ENCODE data around the gene CA6. TPM values are rescaled to one million over a fixed set of nuclear protein-coding genes. Genes with fewer than 3 reads are reported as not detected.
"Not testable (repeated sequence)": the region's sequence is repeated elsewhere in the genome, so short reads cannot be mapped to it uniquely, and the experiment has no call there.

The CA6 gene
- total and polyA plus RNA-seq, 2 donors (not counting 1 experiment from before 2014, with no cell fraction given) = not detected

DNA sequence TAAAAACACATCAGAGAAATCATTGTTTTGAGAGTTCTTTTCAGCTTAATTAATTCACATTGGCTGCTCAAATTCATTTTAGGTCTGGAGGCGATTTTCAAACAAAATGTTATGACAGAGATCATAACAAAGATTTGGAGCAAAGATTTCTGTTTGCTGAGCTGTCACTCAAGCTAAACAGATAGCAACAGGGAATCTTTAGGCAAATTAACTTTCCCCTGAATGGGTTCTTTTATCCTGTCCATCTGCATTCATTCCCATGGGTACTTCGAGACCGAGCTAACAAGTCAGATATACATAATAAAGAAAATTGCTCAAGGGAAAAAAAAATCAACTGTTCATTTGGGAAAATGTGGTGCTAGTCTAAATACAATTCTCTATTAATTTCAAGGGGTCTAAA, 30.2 kb upstream of the CA6 start:
- H3K4me1 Mint-ChIP-seq = no peaks in the 10 kb centered on the region
- Histone ChIP-seq H3K4me1 (ENCODE audit: control insufficient read depth in 2 of 2, insufficient read depth in 2 of 2, low read length in 2 of 2) (no peaks in the 10 kb centered on the region), H3K79me2 (ENCODE audit: control insufficient read depth, insufficient read depth, low read length) (no peaks in the 10 kb centered on the region), H3K9ac (ENCODE audit: low read length) (no peak overlapping the region), H3K4me3 (ENCODE audit: control extremely low read depth in 1 of 5, extremely low read depth in 1 of 5, insufficient read depth in 1 of 5, low read depth in 2 of 5, low read length in 4 of 5) (no peak overlapping the region), H3K4me2 (replicated peaks; ENCODE audit: low read depth, low read length, poor library complexity, severe bottlenecking) (no peak overlapping the region), H3K27me3 (replicated peaks in 1 of 4; ENCODE audit: control extremely low read depth in 1 of 4, control insufficient read depth in 3 of 4, insufficient read depth in 4 of 4, low read length in 3 of 4) (peaks cover 0 to 5% (median 0%) of the 10 kb centered on the region in 4 experiments), H3K27ac (ENCODE audit: low read length in 2 of 2) (no peak overlapping the region), H4K20me1 (ENCODE audit: control insufficient read depth, insufficient read depth, low read length, poor library complexity, severe bottlenecking) (no peaks in the 10 kb centered on the region), H2AFZ (ENCODE audit: insufficient read depth, low read depth, low read length, poor library complexity, severe bottlenecking) (no peak overlapping the region), H3K9me3 (ENCODE audit: control extremely low read depth in 1 of 3, control insufficient read depth in 2 of 3, insufficient read depth in 1 of 3, low read length in 2 of 3) (peaks cover 0 to 4% (median 0%) of the 10 kb centered on the region in 3 donors), H3K36me3 (replicated peaks in 1 of 2; ENCODE audit: control extremely low read depth in 1 of 2, control insufficient read depth in 1 of 2, extremely low read depth in 1 of 2, insufficient read depth in 2 of 2, low read length in 1 of 2) (no peaks in the 10 kb centered on the region)
- ChIA-PET POLR2A (no interaction called here), CTCF (interaction anchor here (0.6 to 1.2 kb wide), 4 partner anchors 10 to 870 kb away, joined by 3 read pairs; no protein-coding TSS in a partner anchor)
- intact Hi-C loops (cut with micrococcal nuclease) = no loop called here
- no peak overlapping the region for H3K27ac Mint-ChIP-seq
- ATAC-seq (ENCODE audit: low read depth) = no peak
- TF ChIP-seq, protein P1, sequence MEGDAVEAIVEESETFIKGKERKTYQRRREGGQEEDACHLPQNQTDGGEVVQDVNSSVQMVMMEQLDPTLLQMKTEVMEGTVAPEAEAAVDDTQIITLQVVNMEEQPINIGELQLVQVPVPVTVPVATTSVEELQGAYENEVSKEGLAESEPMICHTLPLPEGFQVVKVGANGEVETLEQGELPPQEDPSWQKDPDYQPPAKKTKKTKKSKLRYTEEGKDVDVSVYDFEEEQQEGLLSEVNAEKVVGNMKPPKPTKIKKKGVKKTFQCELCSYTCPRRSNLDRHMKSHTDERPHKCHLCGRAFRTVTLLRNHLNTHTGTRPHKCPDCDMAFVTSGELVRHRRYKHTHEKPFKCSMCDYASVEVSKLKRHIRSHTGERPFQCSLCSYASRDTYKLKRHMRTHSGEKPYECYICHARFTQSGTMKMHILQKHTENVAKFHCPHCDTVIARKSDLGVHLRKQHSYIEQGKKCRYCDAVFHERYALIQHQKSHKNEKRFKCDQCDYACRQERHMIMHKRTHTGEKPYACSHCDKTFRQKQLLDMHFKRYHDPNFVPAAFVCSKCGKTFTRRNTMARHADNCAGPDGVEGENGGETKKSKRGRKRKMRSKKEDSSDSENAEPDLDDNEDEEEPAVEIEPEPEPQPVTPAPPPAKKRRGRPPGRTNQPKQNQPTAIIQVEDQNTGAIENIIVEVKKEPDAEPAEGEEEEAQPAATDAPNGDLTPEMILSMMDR (IDR thresholded peaks at IDR 0.05) = no peak
- TF ChIP-seq EZH2 (IDR thresholded peaks at IDR 0.05; ENCODE audit: borderline replicate concordance, insufficient read depth, low read depth, low read length, poor library complexity, severe bottlenecking) = no peak
- no peak overlapping the region for H3K4me3 Mint-ChIP-seq
- DNase-seq = no peak
- no peaks in the 10 kb centered on the region for H3K9me3 Mint-ChIP-seq (ENCODE audit: insufficient read depth)
- peaks cover 14% of the 10 kb centered on the region for H3K27me3 Mint-ChIP-seq
- no CpG with 5 or more reads among the region's 3 CpGs for WGBS (ENCODE audit: insufficient coverage)

DNA sequence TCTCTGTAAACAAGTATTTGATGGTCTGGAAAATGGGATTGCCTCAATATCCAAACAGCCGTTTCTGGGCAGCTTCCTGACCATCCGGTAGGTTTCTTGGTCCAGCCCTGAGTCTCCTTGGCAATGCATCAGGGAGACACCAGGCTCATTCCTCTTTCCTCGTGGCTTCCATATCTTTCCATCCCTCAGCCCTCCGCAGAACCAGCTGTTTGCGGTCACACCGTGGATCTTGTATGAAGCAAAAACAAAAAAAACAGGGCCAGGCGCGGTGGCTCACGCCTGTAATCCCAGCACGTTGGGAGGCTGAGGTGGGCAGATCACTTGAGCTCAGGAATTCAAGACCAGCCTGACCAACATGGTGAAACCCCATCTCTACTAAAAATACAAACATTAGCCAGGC, 28.1 kb upstream of the CA6 start:
- CTCF ChIA-PET = interaction anchor here (0.6 to 3.1 kb wide), 10 partner anchors 17 to 769 kb away, joined by 3 to 15 read pairs (median 5); no protein-coding TSS in a partner anchor

More for the DNA sequence above, 28.1 kb upstream of the CA6 start:
- H3K4me3 ChIP-seq (ENCODE audit: control extremely low read depth in 1 of 5, extremely low read depth in 1 of 5, insufficient read depth in 1 of 5, low read depth in 2 of 5, low read length in 4 of 5); H3K9ac ChIP-seq (ENCODE audit: low read length); H4K20me1 ChIP-seq (ENCODE audit: control insufficient read depth, insufficient read depth, low read length, poor library complexity, severe bottlenecking); H3K9me3 Mint-ChIP-seq (ENCODE audit: insufficient read depth); DNase-seq; H3K27ac Mint-ChIP-seq; H3K36me3 ChIP-seq (replicated peaks in 1 of 2; ENCODE audit: control extremely low read depth in 1 of 2, control insufficient read depth in 1 of 2, extremely low read depth in 1 of 2, insufficient read depth in 2 of 2, low read length in 1 of 2); ATAC-seq (ENCODE audit: low read depth); H3K9me3 ChIP-seq (ENCODE audit: control extremely low read depth in 1 of 3, control insufficient read depth in 2 of 3, insufficient read depth in 1 of 3, low read length in 2 of 3); H3K4me2 ChIP-seq (replicated peaks; ENCODE audit: low read depth, low read length, poor library complexity, severe bottlenecking); intact Hi-C loops (cut with micrococcal nuclease); H3K4me3 Mint-ChIP-seq; H3K4me1 ChIP-seq (ENCODE audit: control insufficient read depth in 2 of 2, insufficient read depth in 2 of 2, low read length in 2 of 2); H3K79me2 ChIP-seq (ENCODE audit: control insufficient read depth, insufficient read depth, low read length); H3K27me3 ChIP-seq (replicated peaks in 1 of 4; ENCODE audit: control extremely low read depth in 1 of 4, control insufficient read depth in 3 of 4, insufficient read depth in 4 of 4, low read length in 3 of 4); H3K4me1 Mint-ChIP-seq; H3K27ac ChIP-seq (ENCODE audit: low read length in 2 of 2); POLR2A ChIA-PET; H2AFZ ChIP-seq (ENCODE audit: insufficient read depth, low read depth, low read length, poor library complexity, severe bottlenecking): not testable (repeated sequence)
- WGBS (ENCODE audit: insufficient coverage) = 89% methylated on average over 10 of the region's 10 CpGs
- peaks cover 12% of the 10 kb centered on the region for H3K27me3 Mint-ChIP-seq
